Measurements from ENCODE around the gene RFX4.

Gene RFX4

DNA sequence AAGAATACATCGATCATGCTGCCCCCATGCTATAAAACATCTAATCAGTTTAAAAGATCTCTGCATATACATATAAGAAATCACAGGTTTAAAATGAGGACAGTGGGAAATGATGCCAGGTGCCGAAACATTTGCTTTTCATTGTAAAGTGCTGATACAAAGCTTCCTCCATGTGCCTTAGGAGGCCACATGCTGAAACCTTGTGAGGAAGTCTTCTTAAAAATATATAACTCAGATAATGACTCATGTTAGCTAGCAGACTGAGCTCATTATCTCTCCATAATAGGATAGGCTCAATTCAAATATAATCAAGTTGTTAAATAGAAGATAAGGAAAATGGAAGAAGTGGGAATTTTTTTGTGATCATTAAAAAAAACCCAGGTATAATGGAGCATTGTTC lies 65.9 kb downstream of the RFX4 start:
- no peaks in the 10 kb centered on the region for H3K27me3 ChIP-seq (ENCODE audit: insufficient read depth, low read depth)
- H3K4me1 ChIP-seq (ENCODE audit: low read depth, poor library complexity, severe bottlenecking), result no peaks in the 10 kb centered on the region
- no peaks in the 10 kb centered on the region for H3K79me2 ChIP-seq (ENCODE audit: insufficient read depth, low read depth)
- H3K4me3 ChIP-seq (IDR thresholded peaks at IDR 0.05; ENCODE audit: insufficient read depth, low read depth, low read length), result no peak overlapping the region
- H2AFZ ChIP-seq (ENCODE audit: low read depth), result no peak overlapping the region
- H3K9ac ChIP-seq, result no peak overlapping the region
- H4K20me1 ChIP-seq (ENCODE audit: insufficient read depth), result no peaks in the 10 kb centered on the region
- no peak overlapping the region for H3K27ac ChIP-seq
- TF ChIP-seq, protein P1, sequence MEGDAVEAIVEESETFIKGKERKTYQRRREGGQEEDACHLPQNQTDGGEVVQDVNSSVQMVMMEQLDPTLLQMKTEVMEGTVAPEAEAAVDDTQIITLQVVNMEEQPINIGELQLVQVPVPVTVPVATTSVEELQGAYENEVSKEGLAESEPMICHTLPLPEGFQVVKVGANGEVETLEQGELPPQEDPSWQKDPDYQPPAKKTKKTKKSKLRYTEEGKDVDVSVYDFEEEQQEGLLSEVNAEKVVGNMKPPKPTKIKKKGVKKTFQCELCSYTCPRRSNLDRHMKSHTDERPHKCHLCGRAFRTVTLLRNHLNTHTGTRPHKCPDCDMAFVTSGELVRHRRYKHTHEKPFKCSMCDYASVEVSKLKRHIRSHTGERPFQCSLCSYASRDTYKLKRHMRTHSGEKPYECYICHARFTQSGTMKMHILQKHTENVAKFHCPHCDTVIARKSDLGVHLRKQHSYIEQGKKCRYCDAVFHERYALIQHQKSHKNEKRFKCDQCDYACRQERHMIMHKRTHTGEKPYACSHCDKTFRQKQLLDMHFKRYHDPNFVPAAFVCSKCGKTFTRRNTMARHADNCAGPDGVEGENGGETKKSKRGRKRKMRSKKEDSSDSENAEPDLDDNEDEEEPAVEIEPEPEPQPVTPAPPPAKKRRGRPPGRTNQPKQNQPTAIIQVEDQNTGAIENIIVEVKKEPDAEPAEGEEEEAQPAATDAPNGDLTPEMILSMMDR (conservative IDR thresholded peaks at IDR 0.05; ENCODE audit: low read depth, low read length), result no peak
- H3K4me2 ChIP-seq, result no peak overlapping the region
- no peaks in the 10 kb centered on the region for H3K36me3 ChIP-seq (ENCODE audit: insufficient read depth)

DNA sequence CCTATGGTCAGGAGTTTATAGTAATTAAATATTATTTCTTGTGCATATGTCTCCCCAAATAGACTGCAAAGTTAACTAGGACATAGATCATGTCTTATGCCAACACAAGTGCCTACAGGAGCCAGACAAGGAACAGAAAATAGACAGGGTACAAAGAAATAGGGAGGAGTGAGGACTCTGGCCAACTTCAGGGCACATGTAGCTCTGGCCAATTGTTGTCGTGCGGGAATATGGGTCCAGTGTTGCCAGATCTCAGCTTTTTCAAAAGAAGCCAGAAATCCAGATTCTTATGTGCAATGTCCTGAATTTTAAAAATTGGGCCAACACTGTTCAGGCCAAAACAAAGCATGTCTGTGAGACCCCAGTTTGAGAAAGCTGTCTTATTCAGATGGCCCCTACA lies 68.7 kb downstream of the RFX4 start:
- Histone ChIP-seq H4K20me1 (ENCODE audit: insufficient read depth) (no peaks in the 10 kb centered on the region), H2AFZ (ENCODE audit: low read depth) (no peak overlapping the region), H3K4me3 (IDR thresholded peaks at IDR 0.05; ENCODE audit: insufficient read depth, low read depth, low read length) (no peak overlapping the region), H3K36me3 (ENCODE audit: insufficient read depth) (no peaks in the 10 kb centered on the region), H3K27me3 (ENCODE audit: insufficient read depth, low read depth) (no peaks in the 10 kb centered on the region), H3K79me2 (ENCODE audit: insufficient read depth, low read depth) (no peaks in the 10 kb centered on the region), H3K4me1 (ENCODE audit: low read depth, poor library complexity, severe bottlenecking) (no peaks in the 10 kb centered on the region), H3K9ac (no peak overlapping the region), H3K4me2 (no peak overlapping the region), H3K27ac (no peak overlapping the region)
- TF ChIP-seq, protein P1 (conservative IDR thresholded peaks at IDR 0.05; ENCODE audit: low read depth, low read length), result no peak

DNA sequence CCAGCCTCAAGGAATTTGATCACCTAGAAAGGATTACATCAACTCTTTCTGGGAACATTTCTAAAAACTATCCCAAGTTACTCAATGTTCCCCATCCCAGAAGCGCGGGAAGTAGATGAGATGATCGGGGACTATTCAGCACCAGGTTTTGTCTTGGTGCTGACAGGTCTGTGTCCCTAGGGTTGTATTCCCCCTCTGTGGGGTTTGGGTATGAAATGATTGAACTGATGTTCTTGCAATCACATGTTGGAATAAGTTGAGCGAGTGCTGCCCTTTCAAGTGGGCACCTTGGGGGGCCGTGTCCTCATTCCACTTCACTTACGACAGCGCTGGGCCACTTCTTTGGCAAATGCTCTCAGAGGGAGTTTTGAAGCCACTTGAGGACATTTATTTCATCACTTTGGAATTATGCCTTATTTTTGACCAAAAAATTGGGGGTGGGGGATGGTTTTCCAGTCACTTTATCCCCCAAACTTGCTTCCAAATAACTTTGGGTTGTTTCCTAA lies 69.8 kb downstream of the RFX4 start:
- Histone ChIP-seq H3K4me2 (no peak overlapping the region), H4K20me1 (ENCODE audit: insufficient read depth) (no peaks in the 10 kb centered on the region), H3K27ac (no peak overlapping the region), H3K27me3 (ENCODE audit: insufficient read depth, low read depth) (no peaks in the 10 kb centered on the region), H2AFZ (ENCODE audit: low read depth) (no peak overlapping the region), H3K36me3 (ENCODE audit: insufficient read depth) (no peaks in the 10 kb centered on the region), H3K79me2 (ENCODE audit: insufficient read depth, low read depth) (no peaks in the 10 kb centered on the region), H3K4me1 (ENCODE audit: low read depth, poor library complexity, severe bottlenecking) (no peaks in the 10 kb centered on the region), H3K9ac (no peak overlapping the region), H3K4me3 (IDR thresholded peaks at IDR 0.05; ENCODE audit: insufficient read depth, low read depth, low read length) (no peak overlapping the region)
- TF ChIP-seq, protein P1 (conservative IDR thresholded peaks at IDR 0.05; ENCODE audit: low read depth, low read length), result no peak

DNA sequence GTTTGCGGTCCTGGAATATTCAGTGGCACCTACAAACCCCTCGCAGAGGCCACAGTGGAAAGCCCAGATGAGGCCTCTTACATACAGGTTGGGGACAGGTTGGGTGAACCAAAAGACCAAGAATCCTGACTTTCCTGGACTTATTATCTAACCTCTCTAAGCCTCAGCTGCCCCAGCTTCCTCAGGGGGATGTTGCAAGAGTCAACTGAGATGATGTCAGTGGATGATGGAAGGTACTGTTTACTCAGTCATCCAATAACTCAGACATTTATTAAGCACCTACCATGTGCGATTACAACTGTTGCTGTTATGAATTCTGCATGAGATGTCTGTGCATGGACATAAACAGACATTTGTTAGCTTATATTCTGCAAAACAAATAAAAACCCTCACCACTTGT lies 72.8 kb downstream of the RFX4 start:
- Histone ChIP-seq H3K27me3 (ENCODE audit: insufficient read depth, low read depth) (no peaks in the 10 kb centered on the region), H3K9ac (no peak overlapping the region), H2AFZ (ENCODE audit: low read depth) (no peak overlapping the region), H3K4me1 (ENCODE audit: low read depth, poor library complexity, severe bottlenecking) (no peaks in the 10 kb centered on the region), H3K79me2 (ENCODE audit: insufficient read depth, low read depth) (no peaks in the 10 kb centered on the region), H3K36me3 (ENCODE audit: insufficient read depth) (no peaks in the 10 kb centered on the region), H4K20me1 (ENCODE audit: insufficient read depth) (no peaks in the 10 kb centered on the region), H3K4me2 (no peak overlapping the region), H3K4me3 (IDR thresholded peaks at IDR 0.05; ENCODE audit: insufficient read depth, low read depth, low read length) (no peak overlapping the region), H3K27ac (no peak overlapping the region)
- TF ChIP-seq, protein P1 (conservative IDR thresholded peaks at IDR 0.05; ENCODE audit: low read depth, low read length), result no peak

Measured in KMS-11 (cell line).